Naive thymus-derived CD4-positive, alpha-beta T cell (primary cell): ENCODE results near the gene ID1. TPM values are rescaled to one million over a fixed set of nuclear protein-coding genes. Genes with fewer than 3 reads are reported as not detected.
"Not testable (repeated sequence)": the region's sequence is repeated elsewhere in the genome, so short reads cannot be mapped to it uniquely, and the experiment has no call there.

Experiments
- ATAC-seq: fragments of 150-1000 bp; cut with Tn5 transposase; 2 replicates; pipeline ENCODE4 v1.10.0; 2021; ENCODE audit warnings: mild to moderate bottlenecking, moderate library complexity
- CTCF ChIA-PET: fragments of 350-600 bp; sonication (Branson Sonifier 250); formaldehyde crosslinking; loops from one replicate; lab custom pipeline; 2021; ENCODE audit warnings: antibody characterized with exemption; lab: Charles Lee
- POLR2A ChIA-PET: fragments of 350-600 bp; sonication (Branson Sonifier 250); formaldehyde crosslinking; loops from one replicate; lab custom pipeline; 2021; ENCODE audit warnings: antibody characterized with exemption, inconsistent platforms; lab: Charles Lee
- DNase-seq, 9 donors: peaks; one replicate each; pipeline versions ENCODE4 v3.0.0 to v3.0.0-alpha.2; 2020 to 2022; ENCODE audit warnings: mixed read lengths in 1 of 9
- H3K27ac ChIP-seq: one replicate; pipeline ENCODE4 v1.7.0; 2013; ENCODE audit warnings: mild to moderate bottlenecking, low read depth, low read length, moderate library complexity
- H3K27me3 ChIP-seq, 2 donors: one replicate each; pipeline ENCODE4 v1.7.0; 2013; ENCODE audit warnings: low read length in 2 of 2, mild to moderate bottlenecking in 2 of 2, moderate library complexity in 2 of 2; ENCODE audit not compliant: control insufficient read depth in 2 of 2, insufficient read depth in 2 of 2
- H3K36me3 ChIP-seq, 3 experiments: 1 replicate in 2 of 3; 2 replicates in 1 of 3; pipeline ENCODE4 v1.7.0; 2013; ENCODE audit warnings: low read length in 3 of 3, mild to moderate bottlenecking in 3 of 3, moderate library complexity in 1 of 3; ENCODE audit not compliant: insufficient read depth in 3 of 3, control insufficient read depth in 2 of 3
- H3K4me1 ChIP-seq, 2 donors: one replicate each; pipeline ENCODE4 v1.7.0; 2013; ENCODE audit warnings: low read length in 2 of 2, mild to moderate bottlenecking in 2 of 2, moderate library complexity in 1 of 2; ENCODE audit not compliant: control insufficient read depth in 2 of 2, insufficient read depth in 2 of 2
- H3K4me3 ChIP-seq: 2 replicates; pipeline ENCODE4 v1.7.0; 2013; ENCODE audit warnings: mild to moderate bottlenecking, low read length
- H3K9me3 ChIP-seq, 3 experiments: 1 replicate in 2 of 3; 2 replicates in 1 of 3; pipeline ENCODE4 v1.7.0; 2013; ENCODE audit warnings: low read length in 3 of 3; ENCODE audit not compliant: control insufficient read depth in 2 of 3
- H3K27ac Mint-ChIP-seq, 9 donors: one replicate each; pipeline ENCODE4 v1.8.0; 2020 to 2022; ENCODE audit warnings: mixed read lengths in 9 of 9, mild to moderate bottlenecking in 8 of 9, moderate library complexity in 5 of 9, inconsistent platforms in 2 of 9
- H3K27me3 Mint-ChIP-seq, 5 donors: one replicate each; pipeline ENCODE4 v1.8.0; 2021 to 2022; ENCODE audit warnings: mixed read lengths in 5 of 5, mild to moderate bottlenecking in 1 of 5
- H3K36me3 Mint-ChIP-seq, 5 donors: one replicate each; pipeline ENCODE4 v1.8.0; 2020 to 2022; ENCODE audit warnings: mixed read lengths in 5 of 5, mild to moderate bottlenecking in 3 of 5, inconsistent platforms in 1 of 5
- H3K4me1 Mint-ChIP-seq, 7 donors: one replicate each; pipeline ENCODE4 v1.8.0; 2020 to 2022; ENCODE audit warnings: mixed read lengths in 7 of 7, mild to moderate bottlenecking in 3 of 7, inconsistent platforms in 1 of 7
- H3K4me3 Mint-ChIP-seq, 10 donors: one replicate each; pipeline ENCODE4 v1.8.0; 2020 to 2022; ENCODE audit warnings: mild to moderate bottlenecking in 10 of 10, mixed read lengths in 10 of 10, moderate library complexity in 6 of 10, inconsistent platforms in 2 of 10
- H3K9me3 Mint-ChIP-seq, 11 donors: one replicate each; pipeline ENCODE4 v1.8.0; 2020 to 2022; ENCODE audit warnings: mixed read lengths in 11 of 11, mild to moderate bottlenecking in 4 of 11, inconsistent platforms in 1 of 11, moderate library complexity in 1 of 11
- intact Hi-C, 2 donors: fragments of 100-400 bp; cut with micrococcal nuclease; formaldehyde crosslinking; loops; one replicate each; pipeline ENCODE4 v1.15.1; 2023
- polyA plus RNA-seq, 2 donors: library from polyadenylated mRNA; unstranded; fragments of 300-500 nt; fragmentation: Illumina TruSeq; gene quantifications; one replicate each; pipeline ENCODE4 v1.2.3, GENCODE V29; 2021
- total RNA-seq, 6 experiments: library from RNA in 5 of 6; stranded (reverse) in 5 of 6; gene quantifications; 1 replicate in 5 of 6; 2 replicates in 1 of 6; pipeline ENCODE4 v1.2.3 and lab custom pipeline; 2021 to 2026

ID1 gene
- total and polyA plus RNA-seq, 7 experiments from 2014 or later, result 0.41 to 16.9 (median 0.62) TPM; not detected in 2

DNA sequence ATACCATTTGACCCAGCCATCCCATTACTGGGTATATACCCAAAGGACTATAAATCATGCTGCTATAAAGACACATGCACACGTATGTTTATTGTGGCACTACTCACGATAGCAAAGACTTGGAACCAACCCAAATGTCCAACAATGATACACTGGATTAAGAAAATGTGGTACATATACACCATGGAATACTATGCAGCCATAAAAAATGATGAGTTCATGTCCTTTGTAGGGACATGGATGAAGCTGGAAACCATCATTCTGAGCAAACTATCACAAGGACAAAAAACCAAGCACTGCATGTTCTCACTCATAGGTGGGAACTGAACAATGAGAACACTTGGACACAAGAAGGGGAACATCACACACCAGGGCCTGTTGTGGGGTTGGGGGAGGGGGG lies 23.0 kb downstream of the ID1 start:
- H3K27me3 ChIP-seq, H3K27me3 Mint-ChIP-seq, intact Hi-C loops, POLR2A ChIA-PET, H3K4me3 Mint-ChIP-seq, H3K9me3 Mint-ChIP-seq, H3K27ac Mint-ChIP-seq, DNase-seq, H3K4me1 Mint-ChIP-seq, CTCF ChIA-PET, H3K4me1 ChIP-seq, H3K27ac ChIP-seq, H3K4me3 ChIP-seq, H3K9me3 ChIP-seq, ATAC-seq, H3K36me3 Mint-ChIP-seq, H3K36me3 ChIP-seq: not testable (repeated sequence)

DNA sequence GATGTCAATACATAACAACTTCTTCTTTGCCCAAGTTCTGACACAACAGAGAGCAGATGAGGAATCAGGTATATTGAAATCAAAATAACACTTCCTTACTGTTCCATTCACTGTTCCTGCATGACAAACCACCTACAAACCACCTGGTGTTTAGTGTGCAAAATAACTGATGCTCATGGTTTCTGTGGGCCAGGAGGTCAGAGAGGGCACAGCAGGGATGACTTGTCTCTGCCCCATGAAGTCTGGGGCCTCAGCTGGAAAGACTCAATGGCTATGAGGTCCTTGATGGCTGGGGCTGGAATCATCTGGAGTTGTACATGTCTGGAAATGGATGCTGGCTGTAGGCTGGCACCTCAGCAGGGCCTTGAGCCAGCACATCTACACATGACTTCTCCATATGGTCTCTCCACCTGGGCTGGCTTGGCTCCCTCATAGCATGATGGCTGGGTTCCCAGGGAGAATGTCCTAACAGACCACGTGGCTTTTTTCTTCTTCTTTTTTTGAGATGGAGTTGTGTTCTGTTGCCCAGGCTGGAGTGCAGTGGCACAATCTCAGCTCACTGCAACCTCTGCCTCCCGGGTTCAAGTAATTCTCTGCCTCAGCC lies 25.2 kb downstream of the ID1 start:
- Mint-ChIP-seq H3K36me3 (no peaks in the 10 kb centered on the region), H3K27me3 (no peaks in the 10 kb centered on the region), H3K4me3 (no peak overlapping the region), H3K9me3 (peaks cover 0 to 4% (median 0%) of the 10 kb centered on the region in 11 donors), H3K27ac (no peak overlapping the region), H3K4me1 (no peaks in the 10 kb centered on the region)
- no peak overlapping the region for H3K27ac ChIP-seq
- CTCF ChIA-PET, result no interaction called here
- intact Hi-C loops, result no loop called here
- no peaks in the 10 kb centered on the region for H3K9me3 ChIP-seq
- POLR2A ChIA-PET, result no interaction called here
- no peaks in the 10 kb centered on the region for H3K36me3 ChIP-seq
- DNase-seq (no peak), ATAC-seq (no peak)
- H3K4me1 ChIP-seq, result no peaks in the 10 kb centered on the region
- no peak overlapping the region for H3K4me3 ChIP-seq
- H3K27me3 ChIP-seq, result no peaks in the 10 kb centered on the region

DNA sequence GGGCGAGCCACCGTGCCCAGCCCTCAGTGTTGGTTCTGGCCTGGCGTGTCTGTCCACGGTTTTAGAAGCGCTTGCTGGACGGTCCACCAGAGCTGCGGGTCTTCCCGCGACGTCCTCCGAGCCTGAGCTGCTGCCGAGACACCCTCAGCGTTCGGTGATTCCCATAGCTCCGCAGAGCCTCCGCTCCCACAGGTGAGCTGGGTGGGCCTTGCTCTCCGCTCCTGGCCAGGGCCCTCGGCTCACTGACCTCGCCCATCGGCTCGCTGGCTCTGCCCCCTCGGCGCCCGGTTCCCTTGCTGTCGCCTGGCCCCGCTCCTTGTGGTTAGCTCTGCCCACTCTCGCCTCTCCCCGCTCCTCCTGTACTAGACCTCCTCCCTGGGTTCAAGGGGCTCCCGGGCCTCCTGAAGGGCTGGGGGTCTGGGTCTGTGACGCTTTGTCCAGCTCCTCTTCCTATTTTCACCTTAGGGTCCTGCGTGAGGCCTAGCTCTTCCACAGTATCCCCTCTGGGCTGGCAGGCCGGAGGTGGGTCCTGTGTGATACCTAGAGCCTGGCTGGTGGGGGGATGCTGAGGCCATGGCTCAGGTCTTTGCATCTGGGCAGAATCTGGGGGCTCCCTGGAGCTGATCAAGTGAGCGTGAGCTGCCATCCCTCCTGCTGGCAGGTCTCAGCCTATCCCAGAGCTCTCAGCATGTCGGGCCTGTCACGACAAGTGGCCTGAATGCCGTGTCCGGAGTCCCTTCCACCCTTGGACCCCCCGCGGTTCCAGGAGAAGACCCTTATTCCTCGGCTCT lies 27.7 kb downstream of the ID1 start:
- H3K4me1 Mint-ChIP-seq, result no peaks in the 10 kb centered on the region
- ChIA-PET POLR2A (no interaction called here), CTCF (interaction anchor here (1.2 kb wide), 1 partner anchor 29 kb away, joined by 3 read pairs; no protein-coding TSS in a partner anchor)
- Histone ChIP-seq H3K27me3 (no peaks in the 10 kb centered on the region), H3K36me3 (no peaks in the 10 kb centered on the region), H3K27ac (no peak overlapping the region), H3K9me3 (no peaks in the 10 kb centered on the region), H3K4me1 (no peaks in the 10 kb centered on the region), H3K4me3 (no peak overlapping the region)
- no peak overlapping the region for H3K4me3 Mint-ChIP-seq
- H3K36me3 Mint-ChIP-seq, result no peaks in the 10 kb centered on the region
- H3K27me3 Mint-ChIP-seq, result no peaks in the 10 kb centered on the region
- no peak for ATAC-seq
- intact Hi-C loops, result no loop called here
- no peak overlapping the region for H3K27ac Mint-ChIP-seq
- peaks cover 0 to under 1% (median 0%) of the 10 kb centered on the region in 11 donors for H3K9me3 Mint-ChIP-seq
- no peak for DNase-seq

DNA sequence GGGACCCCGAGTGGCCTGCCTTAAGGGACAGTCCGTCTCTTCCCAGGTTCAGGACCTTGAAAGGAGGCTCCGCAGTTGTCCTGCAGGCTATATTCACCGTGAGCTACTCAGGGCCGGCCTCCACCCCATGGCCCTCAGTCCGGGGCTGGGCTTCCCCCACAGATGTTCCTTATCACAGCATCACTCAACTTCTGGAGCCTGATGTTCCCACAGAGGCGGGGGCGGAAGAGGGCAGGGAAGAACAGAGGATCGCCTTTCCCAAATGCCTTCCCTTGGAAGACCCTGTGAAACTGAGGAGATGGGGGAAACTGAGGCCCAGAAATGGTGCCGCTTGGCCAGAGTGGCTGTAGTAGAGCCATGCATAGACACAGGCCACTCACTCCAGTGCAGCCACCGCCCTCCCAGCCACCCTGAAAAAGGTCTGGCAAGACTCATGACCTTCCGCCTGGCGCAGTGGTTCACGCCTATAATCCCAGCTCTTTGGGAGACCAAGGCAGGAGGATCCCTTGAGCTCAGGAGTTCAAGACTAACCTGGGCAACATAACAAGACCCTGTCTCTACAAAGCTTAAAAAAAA lies 28.3 kb downstream of the ID1 start:
- Mint-ChIP-seq H3K36me3 (no peaks in the 10 kb centered on the region), H3K4me1 (no peaks in the 10 kb centered on the region), H3K9me3 (no peaks in the 10 kb centered on the region), H3K4me3 (no peak overlapping the region), H3K27ac (no peak overlapping the region), H3K27me3 (no peaks in the 10 kb centered on the region)
- ChIA-PET CTCF (interaction anchor here (0.9 to 1.8 kb wide), 4 partner anchors 28 to 91 kb away, joined by 3 to 11 read pairs (median 6); no protein-coding TSS in a partner anchor), POLR2A (no interaction called here)
- H3K4me3 ChIP-seq, result no peak overlapping the region
- no peak for ATAC-seq
- intact Hi-C loops, result no loop called here
- no peak for DNase-seq
- no peak overlapping the region for H3K27ac ChIP-seq
- no peaks in the 10 kb centered on the region for H3K36me3 ChIP-seq
- H3K4me1 ChIP-seq, result no peaks in the 10 kb centered on the region
- no peaks in the 10 kb centered on the region for H3K9me3 ChIP-seq
- H3K27me3 ChIP-seq, result no peaks in the 10 kb centered on the region

DNA sequence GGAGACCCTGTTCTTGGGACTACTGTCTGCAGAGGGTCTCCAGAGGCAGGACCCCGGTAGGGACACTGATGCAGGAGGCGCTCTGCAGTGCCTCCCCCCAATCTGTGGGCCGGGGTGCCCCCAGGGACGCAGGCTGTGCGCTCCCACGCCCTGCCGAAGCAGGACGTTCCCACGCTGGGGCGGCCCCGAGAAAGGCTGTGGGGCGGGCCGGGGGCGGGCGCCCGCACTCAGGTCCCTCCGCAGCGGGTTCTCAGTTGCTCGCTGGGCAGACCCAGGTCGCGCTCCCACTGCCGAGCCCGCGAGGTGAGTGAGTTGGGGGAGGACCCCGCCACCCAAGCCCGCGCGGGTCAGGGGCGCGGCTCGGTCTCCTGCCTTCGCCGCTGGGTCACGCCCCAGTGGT lies 32.6 kb downstream of the ID1 start, which contains the start of gene COX4I2:
Gene COX4I2, plus strand, starts transcription at position 253 of the 400 bp plus-strand sequence. CDS start 1,106 bp downstream, outside the sequence.
- H3K36me3 Mint-ChIP-seq, result no peaks in the 10 kb centered on the region
- H3K36me3 ChIP-seq, result no peaks in the 10 kb centered on the region
- ChIA-PET CTCF (no interaction called here), POLR2A (no interaction called here)
- intact Hi-C loops, result no loop called here
- no peak for DNase-seq
- H3K4me3 Mint-ChIP-seq, result no peak within 1 kb of the TSS
- H3K4me3 ChIP-seq, result no peak within 1 kb of the TSS
- H3K4me1 ChIP-seq, result peaks cover 0 to 2% of the 10 kb centered on the region in 2 donors
- H3K27me3 ChIP-seq, result no peaks in the 10 kb centered on the region
- H3K4me1 Mint-ChIP-seq, result peaks cover 0 to 2% (median under 1%) of the 10 kb centered on the region in 7 donors
- H3K27me3 Mint-ChIP-seq, result peaks cover 0 to 10% (median 0%) of the 10 kb centered on the region in 5 donors
- no peak within 1 kb of the TSS for H3K27ac ChIP-seq
- H3K9me3 ChIP-seq, result no peaks in the 10 kb centered on the region
- no peaks in the 10 kb centered on the region for H3K9me3 Mint-ChIP-seq
- no peak within 1 kb of the TSS for H3K27ac Mint-ChIP-seq
- ATAC-seq, result no peak

DNA sequence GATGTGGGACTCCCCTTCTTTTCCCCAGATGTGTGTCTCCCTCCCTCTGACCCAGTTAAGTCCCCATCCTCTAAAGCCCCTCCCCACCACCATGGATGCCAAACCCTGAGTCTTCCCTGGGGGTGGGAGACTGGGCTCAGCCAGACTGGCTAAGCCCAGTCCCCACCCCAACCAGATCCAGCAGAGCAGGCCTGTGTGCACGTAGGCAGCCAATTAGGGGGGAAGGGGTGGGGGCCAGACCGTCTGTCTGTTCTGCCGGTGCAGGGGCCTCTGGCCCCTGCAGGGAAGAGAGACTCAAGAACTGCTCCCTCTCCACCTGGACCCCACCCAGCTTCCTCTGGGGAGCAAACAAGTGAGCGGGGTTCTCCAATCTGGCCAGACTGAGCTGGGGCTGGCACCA lies 33.2 kb downstream of the ID1 start:
- ChIA-PET POLR2A (no interaction called here), CTCF (no interaction called here)
- H3K27ac Mint-ChIP-seq, result no peak overlapping the region
- intact Hi-C loops, result no loop called here
- ATAC-seq (no peak), DNase-seq (no peak)
- H3K4me3 ChIP-seq, result no peak overlapping the region
- peaks cover 0 to 13% (median 0%) of the 10 kb centered on the region in 5 donors for H3K27me3 Mint-ChIP-seq
- H3K9me3 Mint-ChIP-seq, result no peaks in the 10 kb centered on the region
- no peaks in the 10 kb centered on the region for H3K9me3 ChIP-seq
- peaks cover 0 to 5% of the 10 kb centered on the region in 2 donors for H3K4me1 ChIP-seq
- peaks cover 5 to 7% (median 6%) of the 10 kb centered on the region in 7 donors for H3K4me1 Mint-ChIP-seq
- H3K36me3 ChIP-seq, result no peaks in the 10 kb centered on the region
- no peaks in the 10 kb centered on the region for H3K36me3 Mint-ChIP-seq
- H3K4me3 Mint-ChIP-seq, result no peak overlapping the region
- no peak overlapping the region for H3K27ac ChIP-seq
- no peaks in the 10 kb centered on the region for H3K27me3 ChIP-seq
